B cell (primary cell): ENCODE data around the gene USP9X. TPM values are rescaled to one million over a fixed set of nuclear protein-coding genes. Genes with fewer than 3 reads are reported as not detected.
"Not testable (repeated sequence)": the region's sequence is repeated elsewhere in the genome, so short reads cannot be mapped to it uniquely, and the experiment has no call there.

Source experiments
- ATAC-seq: fragments of 200-7000 bp; cut with Tn5 transposase; one replicate; pipeline ENCODE4 v1.10.0; 2021; ENCODE audit warnings: low read depth, mild to moderate bottlenecking, moderate number of reproducible peaks, moderate library complexity
- CTCF ChIA-PET: fragments of 350-600 bp; sonication (Branson Sonifier 250); formaldehyde crosslinking; loops from one replicate; lab custom pipeline; 2021; ENCODE audit warnings: antibody characterized with exemption, inconsistent platforms; lab: Charles Lee
- POLR2A ChIA-PET: fragments of 350-600 bp; sonication (Branson Sonifier 250); formaldehyde crosslinking; loops from one replicate; lab custom pipeline; 2021; ENCODE audit warnings: antibody characterized with exemption; lab: Charles Lee
- DNase-seq: peaks from one replicate; pipeline ENCODE4 v3.0.0; 2013
- H2AFZ ChIP-seq: 2 replicates; pipeline ENCODE4 v1.6.1; 2012; ENCODE audit warnings: mild to moderate bottlenecking, low read depth, low read length; ENCODE audit not compliant: insufficient read depth, poor library complexity, severe bottlenecking
- H3K27ac ChIP-seq, 2 donors: 1 replicate in 1 of 2; 2 replicates in 1 of 2; pipeline ENCODE4 v1.5.1; 2012 to 2013; ENCODE audit warnings: low read length in 2 of 2, mild to moderate bottlenecking in 2 of 2, moderate library complexity in 1 of 2
- H3K27me3 ChIP-seq, 4 experiments: fragments of 200-600 bp in 1 of 4; sonication (generic) in 1 of 4; replicated peaks in 1 of 4; 1 replicate in 2 of 4; 2 replicates in 2 of 4; pipeline versions ENCODE4 v1.6.1 to v1.7.0; 2013 to 2016; ENCODE audit warnings: low read length in 3 of 4, mild to moderate bottlenecking in 2 of 4, mixed read lengths in 1 of 4, moderate library complexity in 1 of 4; ENCODE audit not compliant: insufficient read depth in 4 of 4, control insufficient read depth in 3 of 4; ENCODE audit errors: control extremely low read depth in 1 of 4
- H3K36me3 ChIP-seq, 2 experiments: replicated peaks in 1 of 2; 1 replicate in 1 of 2; 2 replicates in 1 of 2; pipeline versions ENCODE4 v1.6.1 to v1.7.1; 2013; ENCODE audit warnings: low read length in 1 of 2; ENCODE audit not compliant: insufficient read depth in 2 of 2, control insufficient read depth in 1 of 2; ENCODE audit errors: control extremely low read depth in 1 of 2, extremely low read depth in 1 of 2
- H3K4me1 ChIP-seq, 2 donors: fragments of 200-600 bp in 1 of 2; sonication (generic) in 1 of 2; 1 replicate in 1 of 2; 2 replicates in 1 of 2; pipeline versions ENCODE4 v1.5.1 to v1.6.1; 2013 to 2017; ENCODE audit warnings: low read length in 2 of 2; ENCODE audit not compliant: control insufficient read depth in 2 of 2, insufficient read depth in 2 of 2
- H3K4me2 ChIP-seq: replicated peaks from 2 replicates; pipeline ENCODE3; 2012; ENCODE audit warnings: mild to moderate bottlenecking, low read depth, low read length; ENCODE audit not compliant: poor library complexity, severe bottlenecking
- H3K4me3 ChIP-seq, 5 experiments: fragments of 200-600 bp in 1 of 5; sonication (generic) in 1 of 5; 1 replicate in 3 of 5; 2 replicates in 2 of 5; pipeline versions ENCODE4 v1.5.1 to v1.7.0; 2011 to 2016; ENCODE audit warnings: low read length in 4 of 5, mild to moderate bottlenecking in 4 of 5, low read depth in 2 of 5, control low read depth in 1 of 5, moderate library complexity in 1 of 5; ENCODE audit not compliant: insufficient read depth in 1 of 5; ENCODE audit errors: control extremely low read depth in 1 of 5, extremely low read depth in 1 of 5
- H3K79me2 ChIP-seq: fragments of 200-600 bp; sonication (generic); one replicate; pipeline ENCODE4 v1.6.0; 2016; ENCODE audit warnings: low read length; ENCODE audit not compliant: control insufficient read depth, insufficient read depth
- H3K9ac ChIP-seq: fragments of 200-600 bp; sonication (generic); 2 replicates; pipeline ENCODE4 v1.6.1; 2017; ENCODE audit warnings: mild to moderate bottlenecking, low read length, moderate library complexity
- H3K9me3 ChIP-seq, 3 donors: one replicate each; pipeline versions ENCODE4 v1.6.1 to v1.7.1; 2013; ENCODE audit warnings: low read length in 2 of 3; ENCODE audit not compliant: control insufficient read depth in 2 of 3, insufficient read depth in 1 of 3; ENCODE audit errors: control extremely low read depth in 1 of 3
- H4K20me1 ChIP-seq: 2 replicates; pipeline ENCODE4 v1.6.0; 2012; ENCODE audit warnings: mild to moderate bottlenecking, low read length; ENCODE audit not compliant: insufficient read depth, control insufficient read depth, poor library complexity, severe bottlenecking
- H3K27ac Mint-ChIP-seq: one replicate; pipeline ENCODE4 v1.8.0; 2021; ENCODE audit warnings: mixed read lengths
- H3K27me3 Mint-ChIP-seq: one replicate; pipeline ENCODE4 v1.8.0; 2021; ENCODE audit warnings: mixed read lengths
- H3K4me1 Mint-ChIP-seq: one replicate; pipeline ENCODE4 v1.8.0; 2021; ENCODE audit warnings: mixed read lengths
- H3K4me3 Mint-ChIP-seq: one replicate; pipeline ENCODE4 v1.8.0; 2021; ENCODE audit warnings: mixed read lengths
- H3K9me3 Mint-ChIP-seq: one replicate; pipeline ENCODE4 v1.8.0; 2022; ENCODE audit warnings: mixed read lengths; ENCODE audit not compliant: insufficient read depth
- EZH2 ChIP-seq: IDR thresholded peaks from 2 replicates; pipeline ENCODE4 v1.6.1; 2012; ENCODE audit warnings: borderline replicate concordance, low read depth, mild to moderate bottlenecking, moderate library complexity, low read length; ENCODE audit not compliant: insufficient read depth, poor library complexity, severe bottlenecking
- WGBS: methylation state at CpG from one replicate; pipeline ENCODE4 v1.1.5; 2013; ENCODE audit warnings: missing lambda C conversion rate; ENCODE audit not compliant: insufficient coverage; 5-methylcytosine and 5-hydroxymethylcytosine counted together
- intact Hi-C: fragments of 100-400 bp; cut with micrococcal nuclease; formaldehyde crosslinking; loops from one replicate; pipeline ENCODE4 v1.10.0; 2022
- polyA plus RNA-seq: library from polyadenylated mRNA; depleted of rRNA; stranded (reverse); fragments of >200 nt; gene quantifications from 2 replicates; pipeline ENCODE4 v1.2.3, GENCODE V29; 2012
- total RNA-seq, 2 donors: library from RNA; stranded (reverse); fragments of 120-200 nt in 1 of 2; gene quantifications; 1 replicate in 1 of 2; 2 replicates in 1 of 2; pipeline versions ENCODE4 v1.2.3 to v1.2.4, GENCODE V29; 2013 to 2022
- TF ChIP-seq, protein P1 (sequence below): fragments of 200-600 bp; IDR thresholded peaks from one replicate; pipeline ENCODE4 v1.8.0; 2022; ENCODE audit warnings: antibody characterized with exemption, mild to moderate bottlenecking

The USP9X gene
- total and polyA plus RNA-seq, 2 donors (not counting 1 experiment from before 2014, with no cell fraction given), result 9.6 to 87.6 TPM

GRCh38 chrX:41180194-41180908, 95.1 kb downstream of the USP9X start:
- peak; percentile 69 for DNase-seq
- H3K4me3 Mint-ChIP-seq, result peak overlapping the region; percentile 56
- Histone ChIP-seq H3K4me3 (peak overlapping the region in 1 of 5 experiments; percentile 15), H3K79me2 (no peaks in the 10 kb centered on the region), H3K9me3 (no peaks in the 10 kb centered on the region), H3K4me1 (peaks cover 27 to 30% of the 10 kb centered on the region in 2 donors), H3K27ac (peak overlapping the region; percentile 74 to 86), H3K36me3 (peaks cover 0 to 4% of the 10 kb centered on the region in 2 experiments), H2AFZ (no peak overlapping the region), H3K27me3 (no peaks in the 10 kb centered on the region), H3K4me2 (peak overlapping the region; percentile 63), H4K20me1 (no peaks in the 10 kb centered on the region), H3K9ac (no peak overlapping the region)
- peak overlapping the region; percentile 73 for H3K27ac Mint-ChIP-seq
- H3K27me3 Mint-ChIP-seq, result no peaks in the 10 kb centered on the region
- intact Hi-C loops, result loop anchor here (1.0 to 5.0 kb wide), 3 partner anchors 57 to 152 kb away; partner anchors contain the start of gene DDX3X
- peaks cover 43% of the 10 kb centered on the region for H3K4me1 Mint-ChIP-seq
- TF ChIP-seq EZH2, result no peak
- TF ChIP-seq, protein P1, sequence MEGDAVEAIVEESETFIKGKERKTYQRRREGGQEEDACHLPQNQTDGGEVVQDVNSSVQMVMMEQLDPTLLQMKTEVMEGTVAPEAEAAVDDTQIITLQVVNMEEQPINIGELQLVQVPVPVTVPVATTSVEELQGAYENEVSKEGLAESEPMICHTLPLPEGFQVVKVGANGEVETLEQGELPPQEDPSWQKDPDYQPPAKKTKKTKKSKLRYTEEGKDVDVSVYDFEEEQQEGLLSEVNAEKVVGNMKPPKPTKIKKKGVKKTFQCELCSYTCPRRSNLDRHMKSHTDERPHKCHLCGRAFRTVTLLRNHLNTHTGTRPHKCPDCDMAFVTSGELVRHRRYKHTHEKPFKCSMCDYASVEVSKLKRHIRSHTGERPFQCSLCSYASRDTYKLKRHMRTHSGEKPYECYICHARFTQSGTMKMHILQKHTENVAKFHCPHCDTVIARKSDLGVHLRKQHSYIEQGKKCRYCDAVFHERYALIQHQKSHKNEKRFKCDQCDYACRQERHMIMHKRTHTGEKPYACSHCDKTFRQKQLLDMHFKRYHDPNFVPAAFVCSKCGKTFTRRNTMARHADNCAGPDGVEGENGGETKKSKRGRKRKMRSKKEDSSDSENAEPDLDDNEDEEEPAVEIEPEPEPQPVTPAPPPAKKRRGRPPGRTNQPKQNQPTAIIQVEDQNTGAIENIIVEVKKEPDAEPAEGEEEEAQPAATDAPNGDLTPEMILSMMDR, result peak; percentile 71
- H3K9me3 Mint-ChIP-seq, result no peaks in the 10 kb centered on the region
- ATAC-seq, result peak; percentile 68
- WGBS, result no CpG with 5 or more reads among the region's 5 CpGs
- CTCF ChIA-PET, result interaction anchor here (0.6 to 3.9 kb wide), 18 partner anchors 10 to 636 kb away, joined by 3 to 50 read pairs (median 4); no protein-coding TSS in a partner anchor
- POLR2A ChIA-PET, result no interaction called here

GRCh38 chrX:41184312-41184711, 99.1 kb downstream of the USP9X start:
- DNase-seq (peak; percentile 58), ATAC-seq (peak; percentile 62)
- Histone ChIP-seq H3K27ac (peak overlapping the region; percentile 33 to 47), H3K9me3 (no peaks in the 10 kb centered on the region), H3K27me3 (no peaks in the 10 kb centered on the region), H2AFZ (no peak overlapping the region), H3K79me2 (peaks cover 5% of the 10 kb centered on the region), H3K4me2 (peak overlapping the region; percentile 23), H3K9ac (no peak overlapping the region), H3K4me3 (no peak overlapping the region), H3K36me3 (peaks cover 0 to 35% of the 10 kb centered on the region in 2 experiments), H4K20me1 (no peaks in the 10 kb centered on the region), H3K4me1 (peaks cover 27 to 30% of the 10 kb centered on the region in 2 donors)
- Mint-ChIP-seq H3K4me1 (peaks cover 30% of the 10 kb centered on the region), H3K9me3 (no peaks in the 10 kb centered on the region), H3K4me3 (peak overlapping the region; percentile 10), H3K27ac (peak overlapping the region; percentile 18), H3K27me3 (no peaks in the 10 kb centered on the region)
- intact Hi-C loops, result loop anchor here (5.0 kb wide), 2 partner anchors 53 to 148 kb away; partner anchors contain the start of gene DDX3X
- POLR2A ChIA-PET, result no interaction called here
- no CpG with 5 or more reads among the region's 3 CpGs for WGBS
- CTCF ChIA-PET, result no interaction called here
- TF ChIP-seq, protein P1, result no peak
- no peak for TF ChIP-seq EZH2

DNA sequence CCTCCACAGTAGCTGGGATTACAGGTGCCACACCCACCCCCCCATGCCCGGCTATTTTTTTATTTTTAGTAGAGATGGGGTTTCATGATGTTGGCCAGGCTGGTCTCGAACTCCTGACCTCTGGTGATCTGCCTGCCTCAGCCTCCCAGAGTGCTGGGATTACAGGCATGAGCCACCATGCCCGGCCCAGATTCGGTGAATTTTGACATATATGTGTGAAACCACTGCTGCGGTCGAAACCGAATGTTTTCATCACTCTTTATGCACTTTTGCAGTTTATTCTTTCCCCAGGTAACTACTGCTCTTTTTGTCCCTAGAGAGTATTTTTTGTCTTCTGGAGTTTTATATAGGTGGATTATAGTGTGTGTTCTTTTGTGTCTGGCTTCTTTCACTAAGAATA, 101.7 kb downstream of the USP9X start:
- H3K27me3 ChIP-seq, intact Hi-C loops, H3K27ac Mint-ChIP-seq, H3K4me3 Mint-ChIP-seq, H3K27me3 Mint-ChIP-seq, H3K79me2 ChIP-seq, H3K27ac ChIP-seq, H3K9ac ChIP-seq, H3K4me3 ChIP-seq, H3K9me3 ChIP-seq, DNase-seq, CTCF ChIA-PET, H3K9me3 Mint-ChIP-seq, H4K20me1 ChIP-seq, POLR2A ChIA-PET, H2AFZ ChIP-seq, H3K4me2 ChIP-seq, ATAC-seq: not testable (repeated sequence)
- H3K4me1 ChIP-seq, result peaks cover 12 to 21% of the 10 kb centered on the region in 2 donors
- H3K36me3 ChIP-seq, result peaks cover 0 to 43% of the 10 kb centered on the region in 2 experiments
- WGBS, result no CpG with 5 or more reads among the region's 7 CpGs
- H3K4me1 Mint-ChIP-seq, result peaks cover 16% of the 10 kb centered on the region
